ENCODE measurements around the gene RNPEPL1.

The RNPEPL1 gene

GRCh38 chr2:240628808-240629618, 60.7 kb downstream of the RNPEPL1 start:
- peaks cover 7% of the 10 kb centered on the region for H3K27me3 Mint-ChIP-seq (ENCODE audit: low read depth, poor library complexity)
- peaks cover 25% of the 10 kb centered on the region for H3K9me3 Mint-ChIP-seq
- peaks cover 24% of the 10 kb centered on the region for H3K4me1 Mint-ChIP-seq
- no peak overlapping the region for H3K27ac Mint-ChIP-seq
- DNase-seq: no peak
- no peaks in the 10 kb centered on the region for H3K36me3 Mint-ChIP-seq (ENCODE audit: low read depth)
- no peak overlapping the region for H3K4me3 Mint-ChIP-seq
- TF ChIP-seq CTCF (IDR thresholded peaks at IDR 0.05): no peak

- peaks cover 24% of the 10 kb centered on the region for H3K4me1 Mint-ChIP-seq
- peaks cover 31% of the 10 kb centered on the region for H3K9me3 Mint-ChIP-seq
- no peak overlapping the region for H3K4me3 Mint-ChIP-seq
- no peak for DNase-seq
- H3K27me3 Mint-ChIP-seq (ENCODE audit: low read depth, poor library complexity): peaks cover 7% of the 10 kb centered on the region
- no peak for TF ChIP-seq CTCF (IDR thresholded peaks at IDR 0.05)
- H3K36me3 Mint-ChIP-seq (ENCODE audit: low read depth): no peaks in the 10 kb centered on the region
- H3K27ac Mint-ChIP-seq: no peak overlapping the region
Measured at GRCh38 chr2:240629619-240629967, 61.3 kb downstream of the RNPEPL1 start.

- Mint-ChIP-seq H3K36me3 (ENCODE audit: low read depth) (no peaks in the 10 kb centered on the region), H3K9me3 (peaks cover 37% of the 10 kb centered on the region)
- DNase-seq: no peak
Measured at GRCh38 chr2:240629968-240630770, 61.9 kb downstream of the RNPEPL1 start.

More at GRCh38 chr2:240629968-240630770, 61.9 kb downstream of the RNPEPL1 start:
- TF ChIP-seq CTCF (IDR thresholded peaks at IDR 0.05): no peak
- Mint-ChIP-seq H3K4me1 (peaks cover 20% of the 10 kb centered on the region), H3K27ac (no peak overlapping the region), H3K27me3 (ENCODE audit: low read depth, poor library complexity) (peaks cover 3% of the 10 kb centered on the region), H3K4me3 (no peak overlapping the region)

All from nephron progenitor cell (in vitro differentiated cells).